NCI-H146 treated with DMSO at 0.1 percent for 48 hours (cell line): ENCODE results near the gene EEPD1.
A peak's percentile ranks its signal among the peaks of the same experiment; 100 is the strongest.

Experiments
- DNase-seq: peaks from one replicate; lab custom pipeline; 2025; ENCODE audit not compliant: unreplicated experiment; lab: John Stamatoyannopoulos, UW

Gene EEPD1

DNA sequence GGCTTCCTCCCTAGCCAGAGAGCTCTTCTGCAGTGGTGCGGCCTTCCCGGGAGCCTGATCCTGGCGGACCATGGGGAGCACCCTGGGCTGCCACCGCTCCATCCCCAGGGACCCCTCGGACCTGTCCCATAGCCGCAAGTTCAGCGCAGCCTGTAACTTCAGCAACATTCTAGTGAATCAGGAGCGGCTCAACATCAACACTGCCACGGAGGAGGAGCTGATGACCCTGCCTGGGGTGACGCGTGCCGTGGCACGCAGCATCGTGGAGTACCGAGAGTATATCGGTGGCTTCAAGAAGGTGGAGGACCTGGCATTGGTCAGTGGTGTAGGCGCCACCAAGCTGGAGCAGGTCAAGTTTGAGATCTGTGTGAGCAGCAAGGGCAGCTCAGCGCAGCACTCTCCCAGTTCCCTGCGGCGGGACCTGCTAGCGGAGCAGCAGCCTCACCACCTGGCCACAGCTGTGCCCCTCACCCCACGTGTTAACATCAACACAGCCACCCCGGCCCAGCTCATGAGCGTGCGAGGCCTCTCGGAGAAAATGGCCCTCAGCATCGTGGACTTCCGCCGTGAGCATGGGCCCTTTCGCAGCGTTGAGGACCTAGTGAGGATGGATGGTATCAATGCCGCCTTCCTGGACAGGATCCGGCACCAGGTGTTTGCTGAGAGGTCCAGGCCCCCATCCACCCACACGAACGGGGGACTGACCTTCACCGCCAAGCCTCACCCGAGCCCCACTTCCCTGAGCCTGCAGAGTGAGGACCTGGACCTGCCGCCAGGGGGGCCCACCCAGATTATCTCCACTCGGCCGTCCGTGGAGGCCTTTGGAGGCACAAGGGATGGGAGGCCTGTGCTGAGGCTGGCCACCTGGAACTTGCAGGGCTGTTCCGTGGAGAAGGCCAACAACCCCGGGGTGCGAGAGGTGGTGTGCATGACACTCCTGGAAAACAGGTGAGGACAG lies 1.5 kb downstream of the EEPD1 start:
- DNase-seq: no peak

- peak; percentile 73 for DNase-seq
These were observed 2.8 kb downstream of the EEPD1 start for GRCh38 chr7:36155811-36156361.

DNA sequence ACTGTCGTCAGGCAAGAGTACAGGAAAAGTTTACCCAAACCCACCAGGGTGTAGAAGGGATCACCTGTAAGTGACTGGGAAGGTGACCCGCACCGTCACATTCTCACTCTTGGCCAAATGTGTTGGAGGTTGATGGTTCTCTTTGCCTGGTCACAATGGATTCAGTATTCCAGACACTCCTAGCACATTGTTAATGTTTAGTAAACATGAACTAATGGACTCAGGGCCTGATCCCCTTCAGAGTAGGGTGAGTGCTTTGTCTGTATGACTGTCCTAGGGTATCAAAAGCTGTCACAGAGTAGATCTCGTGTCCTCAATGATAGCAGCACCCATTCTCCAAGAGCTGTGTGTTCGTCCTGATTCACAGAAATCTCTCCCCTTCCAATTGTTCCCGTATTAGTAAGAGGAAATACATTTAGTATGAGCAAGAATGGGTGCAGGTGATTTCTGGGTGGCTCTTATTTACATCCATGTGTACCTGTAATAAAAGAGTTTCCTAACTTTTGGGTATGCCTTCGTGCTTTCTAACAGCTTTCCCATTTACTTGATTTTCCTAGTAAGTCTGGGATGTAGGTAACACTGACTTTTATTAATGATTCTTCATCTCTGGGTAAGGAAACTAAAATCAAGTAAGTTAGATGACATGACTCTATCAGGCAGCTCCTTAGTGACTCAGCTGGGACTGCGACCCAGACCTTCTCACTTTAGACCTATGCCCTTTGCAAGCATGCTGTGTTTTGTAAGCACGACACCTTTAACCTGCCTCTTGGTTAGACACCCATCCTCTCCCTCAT lies 4.7 kb downstream of the EEPD1 start:
- DNase-seq: no peak

- no peak for DNase-seq
These were observed 5.2 kb downstream of the EEPD1 start for GRCh38 chr7:36158321-36158605.

DNA sequence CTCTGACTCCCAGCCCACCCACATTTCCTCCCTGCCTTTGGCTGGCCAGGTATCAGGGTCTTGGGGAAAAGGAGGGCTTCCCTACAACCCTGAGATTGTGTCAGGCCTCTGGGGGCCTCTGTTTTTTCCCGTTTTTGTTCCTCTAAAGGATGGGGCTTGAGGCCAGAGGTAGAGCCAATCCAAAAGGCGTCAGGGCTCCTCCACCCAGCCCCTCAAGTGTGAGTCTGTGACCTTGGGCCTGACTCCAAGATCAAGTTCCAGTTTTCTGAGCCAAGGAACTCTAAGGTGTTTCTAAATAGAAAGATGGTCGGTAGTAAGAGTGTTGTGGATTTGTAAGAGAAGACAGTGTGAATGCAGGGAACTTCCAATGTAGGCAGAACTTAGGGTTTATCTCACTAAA lies 6.6 kb downstream of the EEPD1 start:
- no peak for DNase-seq

- no peak for DNase-seq
These were observed 7.3 kb downstream of the EEPD1 start for GRCh38 chr7:36160313-36160712.

- no peak for DNase-seq
These were observed 8.9 kb downstream of the EEPD1 start for GRCh38 chr7:36161996-36162395.

- no peak for DNase-seq
These were observed 12.0 kb downstream of the EEPD1 start for GRCh38 chr7:36165059-36165458.

DNA sequence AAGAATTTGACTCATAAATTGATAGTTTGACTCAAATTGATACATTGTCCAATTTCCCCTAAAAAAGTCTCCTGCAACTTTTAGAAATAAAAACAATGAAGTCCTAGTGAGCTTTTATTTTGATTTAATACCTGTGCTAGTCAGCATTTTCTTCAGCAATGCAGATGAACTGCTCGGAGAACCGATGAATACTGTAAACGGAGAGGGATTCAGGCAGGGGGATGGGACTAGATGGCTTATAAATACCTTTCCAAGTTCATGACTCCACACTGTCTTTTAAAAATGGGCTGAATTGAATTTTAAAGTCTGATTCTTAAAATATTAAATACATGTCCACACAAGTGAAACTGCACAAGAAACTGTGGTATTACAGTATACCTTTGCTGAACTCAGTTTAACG lies 12.7 kb downstream of the EEPD1 start:
- no peak for DNase-seq

- no peak for DNase-seq
These were observed 14.5 kb downstream of the EEPD1 start for GRCh38 chr7:36167403-36168050.

GRCh38 chr7:36171503-36171902 lies 18.4 kb downstream of the EEPD1 start:
- DNase-seq: no peak

GRCh38 chr7:36175886-36176285 lies 22.8 kb downstream of the EEPD1 start:
- DNase-seq: no peak

- DNase-seq: no peak
These were observed 23.6 kb downstream of the EEPD1 start for GRCh38 chr7:36176697-36177096.

DNA sequence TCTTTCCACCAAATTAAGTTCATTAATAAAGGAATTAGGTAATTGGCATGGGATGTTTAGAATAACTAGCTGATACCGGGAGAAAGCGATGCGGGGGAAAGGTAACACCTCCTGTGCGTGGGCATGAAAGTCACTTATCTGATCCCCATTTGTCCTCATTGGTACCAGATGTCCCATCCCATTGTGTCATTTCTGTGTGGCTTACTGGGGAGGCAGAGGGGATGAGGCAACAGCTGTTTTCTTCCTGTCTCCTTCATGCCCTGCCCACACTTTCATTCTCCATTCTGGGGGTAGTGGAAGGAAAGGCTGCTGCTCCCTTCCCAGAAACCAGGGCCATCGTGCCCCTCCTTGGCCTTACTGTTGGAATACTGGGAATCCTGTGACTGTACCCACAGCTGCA lies 27.1 kb downstream of the EEPD1 start:
- no peak for DNase-seq

- DNase-seq: no peak
These were observed 28.6 kb downstream of the EEPD1 start for GRCh38 chr7:36181668-36182067.

DNA sequence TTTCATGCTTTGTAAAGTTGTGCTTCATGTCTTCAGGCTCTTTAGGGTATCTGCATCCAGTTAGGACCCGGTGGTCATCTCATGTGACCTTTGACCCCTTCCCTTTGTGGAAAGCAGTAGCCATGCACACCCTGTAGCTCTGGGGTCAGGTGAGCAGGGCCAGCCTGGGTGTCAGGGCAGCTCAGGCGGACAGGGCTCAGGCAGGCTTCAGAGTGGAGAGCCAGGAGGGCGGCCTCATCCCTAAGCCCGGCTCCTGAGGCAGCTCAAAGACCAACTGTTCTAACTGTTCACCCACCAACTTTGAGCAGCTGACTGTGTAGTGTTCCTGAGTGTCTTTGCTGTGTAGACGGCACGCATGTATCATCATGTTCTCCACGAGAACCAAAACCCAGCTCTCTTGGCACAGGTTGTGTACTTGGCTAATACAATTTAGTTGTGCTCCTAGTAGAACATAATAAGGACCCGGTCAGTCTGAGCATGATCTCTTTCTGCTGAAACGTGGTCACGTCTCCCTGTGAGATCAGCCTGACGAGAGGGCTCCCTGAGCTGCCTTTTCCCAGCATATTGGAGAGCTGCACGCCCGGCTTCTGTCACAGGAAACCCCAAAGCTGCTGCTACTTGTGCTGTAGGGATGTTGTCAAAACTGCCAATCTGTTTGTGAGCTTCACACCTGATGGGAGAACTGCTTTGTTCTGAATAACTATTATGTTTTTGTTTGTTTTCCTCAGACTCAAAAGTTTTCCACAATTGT lies 30.0 kb downstream of the EEPD1 start:
- no peak for DNase-seq

- DNase-seq: no peak
These were observed 32.0 kb downstream of the EEPD1 start for GRCh38 chr7:36185092-36185491.

DNA sequence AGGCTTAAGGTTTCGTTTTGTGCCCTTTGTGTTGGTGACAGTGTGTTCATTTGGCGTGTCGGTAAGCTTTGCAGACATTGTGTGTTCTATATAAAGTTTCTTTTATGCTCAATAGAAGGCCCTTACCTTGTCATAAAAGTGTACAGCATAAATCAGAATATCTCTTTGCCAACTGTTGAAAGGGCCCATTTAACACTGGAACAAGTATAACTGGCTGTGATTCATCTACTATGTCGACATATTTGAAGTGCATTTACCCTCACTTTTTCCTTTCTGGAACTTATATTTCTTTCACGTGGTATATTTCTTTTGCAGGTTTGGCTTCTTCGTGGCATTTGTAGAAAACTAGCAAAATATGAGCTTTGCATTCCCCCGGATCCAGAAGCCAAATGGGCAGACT lies 32.7 kb downstream of the EEPD1 start:
- no peak for DNase-seq

GRCh38 chr7:36186359-36187121 lies 33.5 kb downstream of the EEPD1 start:
- no peak for DNase-seq

DNA sequence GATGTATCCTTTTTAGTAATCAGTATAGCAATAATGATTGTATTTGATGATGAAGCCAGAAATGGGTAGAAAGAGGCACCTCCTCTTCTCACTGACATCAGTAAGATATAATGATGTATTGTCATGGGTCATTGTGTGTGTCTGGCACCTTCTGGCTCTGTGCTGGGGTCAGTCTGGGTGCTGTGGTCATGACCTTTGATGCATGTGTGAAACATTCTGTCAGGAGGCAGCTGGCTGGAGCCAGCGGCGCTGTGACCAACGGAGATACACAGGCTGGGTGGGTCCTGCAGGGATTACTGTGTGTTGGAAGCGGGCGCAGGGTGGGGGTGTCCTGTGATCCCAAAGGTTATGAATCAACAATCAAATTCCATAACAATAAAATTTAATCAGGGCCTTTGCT lies 35.2 kb downstream of the EEPD1 start:
- DNase-seq: no peak
